HTR-8/SVneo (cell line): ENCODE measurements around the gene BUD31.
A peak's percentile ranks its signal among the peaks of the same experiment; 100 is the strongest.
"Not testable (repeated sequence)": the region's sequence is repeated elsewhere in the genome, so short reads cannot be mapped to it uniquely, and the experiment has no call there.

ENCODE experiments used
- DNase-seq: peaks from one replicate; pipeline ENCODE4 v3.0.0; 2011; ENCODE audit warnings: low spot score, mixed read lengths; ENCODE audit not compliant: insufficient read length
- FAIRE-seq: peaks from 2 replicates; lab custom pipeline; 2011; peaks lifted over from hg19 to GRCh38; lab: Jason Lieb, UNC

Gene BUD31

DNA sequence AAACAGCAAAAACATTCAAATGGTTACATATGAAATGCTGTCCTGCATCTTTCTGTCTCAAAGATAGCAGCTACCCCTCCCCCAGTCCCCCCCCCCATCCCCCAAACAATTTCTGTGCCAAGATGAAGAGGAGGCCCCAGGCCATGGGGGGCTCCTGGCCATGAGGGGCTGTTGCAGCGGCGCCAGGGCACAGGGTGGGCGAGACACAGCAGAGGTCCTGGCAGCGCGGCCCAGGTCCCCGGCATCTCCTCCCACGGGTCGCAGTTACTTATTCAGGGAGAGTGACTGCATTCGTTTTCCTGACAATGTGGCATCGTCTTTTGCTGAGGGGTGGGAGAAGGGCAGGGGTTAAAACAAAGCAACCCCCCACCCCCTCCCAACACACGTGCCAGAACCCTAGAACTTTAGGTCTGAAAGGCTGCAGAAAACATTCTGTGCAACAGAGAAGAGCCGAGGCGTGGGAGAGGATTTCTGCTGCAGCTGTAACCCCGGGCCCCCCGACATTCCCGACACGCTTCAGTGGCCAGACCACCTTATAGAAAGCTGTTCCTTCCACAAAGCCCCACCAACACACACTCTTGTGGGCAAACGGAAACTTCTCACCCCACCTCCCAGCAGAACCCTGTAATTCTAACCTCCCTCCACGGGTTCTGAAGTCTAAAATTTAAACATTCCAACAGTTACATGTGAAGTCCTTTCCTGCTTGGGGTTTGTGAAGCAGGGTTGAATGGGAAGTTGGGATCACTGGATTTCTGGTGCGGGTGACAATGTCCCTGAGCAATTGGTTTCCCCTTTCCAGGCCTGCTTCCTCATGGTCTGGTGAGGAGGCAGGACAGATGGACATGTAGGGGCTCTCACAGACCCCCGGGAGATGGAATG is 12.1 kb upstream of the BUD31 start:
- DNase-seq (no peak), FAIRE-seq (no peak)

DNA sequence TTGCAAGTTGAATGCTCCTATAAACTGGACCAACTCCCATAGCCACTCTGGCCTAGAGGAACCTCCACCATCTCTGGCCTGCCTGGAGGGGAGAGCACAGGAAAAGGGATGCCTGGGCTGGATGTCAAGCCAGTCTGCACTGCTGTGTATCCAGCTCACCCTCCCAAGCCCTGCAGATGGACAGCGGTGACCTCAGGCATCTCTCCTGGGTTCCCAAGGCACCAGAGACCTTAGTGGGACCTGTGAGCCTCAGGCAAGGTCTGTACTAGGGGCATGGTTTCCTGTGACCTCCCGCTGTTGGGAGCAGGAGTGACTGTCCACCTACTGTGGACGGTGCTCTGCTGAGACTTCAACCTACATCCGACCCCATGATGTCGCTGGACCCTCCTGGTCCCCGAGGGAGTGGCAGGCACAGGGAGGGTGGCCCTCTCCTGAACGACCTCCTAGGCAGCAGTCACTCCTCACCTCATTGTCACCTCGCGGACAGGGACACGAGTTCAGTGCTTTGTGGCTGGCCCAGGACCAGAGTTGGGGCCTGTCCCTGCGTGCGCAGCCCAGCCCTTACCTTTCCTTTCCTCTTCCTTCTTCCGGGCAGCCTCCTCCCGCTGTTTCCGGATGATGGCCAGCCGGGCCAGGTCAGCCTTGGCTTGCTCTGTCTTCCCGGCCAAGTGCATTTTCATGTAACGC is 11.3 kb upstream of the BUD31 start:
- no peak for FAIRE-seq
- no peak for DNase-seq

DNA sequence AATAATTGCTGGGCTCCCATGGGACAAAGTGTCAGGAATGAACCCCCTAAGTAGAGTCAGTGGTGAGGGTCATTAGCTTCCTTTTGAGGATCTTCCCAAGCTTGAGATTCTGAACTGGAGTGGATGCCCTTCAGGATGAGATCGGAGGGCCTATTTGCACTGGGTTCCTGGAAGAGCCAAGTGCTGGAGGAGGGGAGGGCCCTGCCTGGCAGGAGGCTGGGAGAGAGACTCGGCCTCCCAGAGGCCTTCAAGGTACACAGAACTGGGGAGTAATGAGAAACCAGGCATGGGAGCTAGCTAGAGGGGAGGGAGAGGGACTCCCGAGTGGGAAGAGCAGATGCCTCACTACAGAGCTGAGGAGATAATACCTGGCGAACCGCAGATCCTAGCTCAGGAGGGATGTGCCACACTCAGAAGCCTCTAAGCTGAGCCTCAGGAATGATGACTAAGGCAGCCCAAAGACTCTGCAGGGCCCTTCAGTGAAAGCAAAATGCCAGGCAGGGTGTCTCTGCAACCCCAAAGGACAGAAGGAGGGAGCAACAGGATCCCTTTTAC is 9.8 kb upstream of the BUD31 start:
- DNase-seq = no peak
- FAIRE-seq = no peak

DNA sequence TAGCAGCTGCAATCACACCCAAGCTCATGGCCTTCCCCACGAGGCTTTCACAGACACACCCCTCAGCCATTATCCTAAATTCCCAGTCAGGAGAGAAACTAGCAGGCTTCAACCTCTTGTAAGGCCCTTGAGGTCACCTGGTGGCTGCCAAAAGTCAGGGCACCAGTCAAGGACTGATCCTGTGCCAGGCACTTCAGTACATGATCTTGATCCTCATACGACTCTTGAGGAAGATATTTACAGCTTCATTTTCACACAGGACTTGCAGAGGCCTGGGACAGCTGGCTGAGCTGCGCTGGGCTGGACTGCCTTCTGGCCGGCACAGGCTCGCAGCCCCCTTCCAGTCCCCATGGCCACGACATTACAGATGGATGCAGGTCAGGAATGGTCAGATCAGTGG is 9.2 kb upstream of the BUD31 start:
- DNase-seq (no peak), FAIRE-seq (no peak)

DNA sequence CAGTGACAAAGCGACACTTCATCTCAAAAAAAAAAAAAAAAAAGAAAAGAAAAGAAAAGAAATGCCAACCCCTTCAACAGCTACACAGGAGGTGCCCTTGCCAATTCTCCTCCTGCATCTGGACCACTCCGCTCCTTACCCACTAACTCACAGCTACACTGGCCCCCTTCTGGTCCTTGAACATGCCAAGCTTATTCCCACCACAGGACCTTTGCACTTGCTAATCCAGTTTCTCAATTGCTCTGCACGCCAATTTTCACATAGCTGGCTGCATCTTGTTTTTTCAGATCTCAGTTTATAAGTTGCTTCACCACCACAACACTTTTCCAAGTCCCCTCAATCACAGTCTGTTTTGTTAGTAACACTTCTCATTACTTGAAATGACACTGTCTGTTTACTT is 5.9 kb upstream of the BUD31 start:
- no peak for FAIRE-seq
- DNase-seq = no peak

DNA sequence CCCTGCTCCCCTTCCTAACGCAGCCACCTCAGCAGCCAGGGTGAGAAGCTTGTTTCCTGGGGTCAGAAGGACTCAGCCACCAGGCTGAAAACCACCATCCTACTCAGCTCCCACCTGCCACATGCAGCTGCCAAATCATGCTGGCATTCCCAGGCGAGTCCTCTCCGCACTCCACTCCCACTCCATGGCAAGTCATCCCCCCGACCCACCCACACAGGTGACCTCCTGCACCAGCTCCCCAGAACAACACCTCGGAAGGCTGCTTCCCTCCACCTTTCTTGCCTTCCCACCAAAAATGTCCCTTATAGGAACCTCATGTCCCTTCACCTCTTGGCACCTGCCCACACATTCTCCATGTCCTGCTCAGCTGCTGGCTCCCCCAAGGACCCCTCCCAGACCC is 5.0 kb upstream of the BUD31 start:
- DNase-seq (no peak), FAIRE-seq (no peak)

DNA sequence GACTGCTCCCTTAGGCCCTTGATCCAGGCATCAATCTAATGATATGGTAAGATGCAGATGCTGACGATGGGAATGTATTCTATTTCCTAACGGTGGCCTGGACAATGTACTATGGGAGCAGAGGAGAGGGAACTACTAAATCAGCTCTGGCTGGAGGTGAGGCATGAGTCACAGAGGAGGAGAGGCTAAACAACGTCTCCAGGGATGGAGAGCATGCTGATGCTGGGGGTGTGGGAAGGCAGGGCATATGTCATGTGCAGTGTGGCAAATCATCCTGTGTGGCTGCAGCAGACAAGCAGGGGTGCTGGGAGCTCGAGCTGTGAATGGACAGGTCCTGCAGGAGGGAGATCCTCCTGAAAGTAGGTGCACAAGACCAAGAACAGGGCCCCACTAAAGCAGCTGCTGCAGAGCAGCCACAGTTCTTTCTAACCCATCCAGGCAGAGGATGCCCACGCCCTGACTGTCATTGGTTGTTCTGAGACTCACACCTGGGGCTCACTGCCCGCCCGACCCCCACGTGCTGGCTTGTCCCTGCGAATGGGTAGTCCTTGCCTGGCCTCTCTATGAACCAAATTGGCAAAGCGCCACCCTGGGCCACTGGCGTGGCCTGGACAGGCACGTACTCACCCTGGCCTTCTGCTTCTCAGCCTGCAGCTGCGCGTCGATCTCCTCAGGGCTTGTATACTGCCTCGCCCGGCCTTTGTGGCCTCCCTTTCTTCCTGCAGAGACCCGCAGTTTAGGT is 4.4 kb upstream of the BUD31 start:
- FAIRE-seq (no peak), DNase-seq (no peak)

DNA sequence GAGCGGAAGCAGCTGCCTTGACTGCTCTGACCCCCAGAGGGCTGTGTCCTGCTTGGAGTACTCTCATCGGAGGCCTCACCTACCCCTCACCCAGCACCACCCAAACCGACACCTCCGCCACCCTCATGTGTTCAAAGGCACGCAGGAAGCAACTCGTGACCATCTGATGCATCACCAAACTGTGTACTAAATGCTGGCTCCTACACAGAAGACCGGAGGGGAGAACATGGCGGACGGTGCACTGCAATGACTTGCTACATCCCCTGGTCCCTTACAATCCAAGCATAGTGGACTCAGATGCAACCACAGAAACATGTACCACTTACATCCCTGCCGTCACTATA is 3.8 kb upstream of the BUD31 start:
- FAIRE-seq (no peak), DNase-seq (no peak)

DNA sequence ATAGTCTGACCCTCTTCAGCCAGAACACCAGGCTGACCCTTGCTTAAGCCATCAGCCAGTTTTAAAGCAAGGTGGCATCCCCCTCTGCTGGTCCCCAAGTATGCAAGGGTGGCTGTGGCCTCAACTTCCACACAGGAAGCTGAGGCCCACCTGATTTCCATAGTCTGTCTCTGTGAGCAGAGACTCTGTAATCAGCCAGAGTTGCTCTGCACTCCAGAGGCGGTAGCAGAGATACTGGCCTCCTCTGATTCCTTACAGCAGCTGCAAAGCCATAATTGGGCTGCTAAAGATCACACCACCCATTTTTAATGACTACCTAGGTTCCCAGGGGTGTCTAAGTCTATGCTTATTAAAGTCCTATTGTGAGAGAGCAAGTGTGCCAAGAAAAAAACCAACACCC is 2.2 kb upstream of the BUD31 start:
- DNase-seq (no peak), FAIRE-seq (no peak)

DNA sequence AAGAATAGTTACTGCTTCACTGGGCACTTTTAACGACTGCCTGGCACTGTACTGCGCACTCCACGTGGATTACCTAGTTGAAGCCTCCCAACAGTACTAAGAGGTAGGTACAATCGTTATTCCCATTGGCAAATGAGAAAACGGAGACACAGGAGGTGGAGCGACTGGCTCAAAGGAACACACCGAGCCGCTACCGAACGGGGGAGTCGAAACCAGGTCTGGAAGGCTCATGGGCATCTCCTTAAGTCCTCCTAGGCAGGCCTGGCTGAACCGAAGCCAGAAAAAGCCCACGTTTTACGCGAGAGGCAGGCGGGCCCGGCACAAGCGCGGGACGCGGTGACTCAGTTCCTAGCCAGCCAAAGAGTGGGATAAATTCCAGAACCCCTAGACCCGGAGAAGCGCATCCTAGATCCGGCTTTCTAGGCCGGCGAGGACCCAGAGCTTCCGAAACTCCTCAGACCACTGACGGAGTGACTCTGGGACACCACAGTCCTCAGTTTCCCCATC is 844 bp upstream of the BUD31 start:
- DNase-seq (peak; percentile 19), FAIRE-seq (no peak)

DNA sequence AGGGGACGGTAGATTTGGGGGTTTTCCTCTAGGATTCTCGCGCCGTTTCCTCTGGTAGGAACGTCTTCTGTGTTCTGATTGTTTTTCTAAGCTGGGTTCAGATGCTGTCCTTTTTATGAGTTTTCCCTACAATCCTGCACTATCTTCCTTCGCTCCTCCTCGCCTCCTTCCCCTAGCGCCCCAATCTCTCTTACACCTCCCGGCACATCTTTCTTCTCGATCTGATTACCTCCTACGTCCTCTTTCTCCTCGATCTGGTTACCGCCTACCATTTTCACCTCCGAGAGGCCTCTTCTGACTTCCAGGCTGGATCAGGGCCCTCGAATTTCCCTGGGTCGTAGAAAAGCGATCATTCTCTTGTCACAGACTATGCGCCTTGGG is 413 bp downstream of the BUD31 start:
- FAIRE-seq (no peak), DNase-seq (no peak)

DNA sequence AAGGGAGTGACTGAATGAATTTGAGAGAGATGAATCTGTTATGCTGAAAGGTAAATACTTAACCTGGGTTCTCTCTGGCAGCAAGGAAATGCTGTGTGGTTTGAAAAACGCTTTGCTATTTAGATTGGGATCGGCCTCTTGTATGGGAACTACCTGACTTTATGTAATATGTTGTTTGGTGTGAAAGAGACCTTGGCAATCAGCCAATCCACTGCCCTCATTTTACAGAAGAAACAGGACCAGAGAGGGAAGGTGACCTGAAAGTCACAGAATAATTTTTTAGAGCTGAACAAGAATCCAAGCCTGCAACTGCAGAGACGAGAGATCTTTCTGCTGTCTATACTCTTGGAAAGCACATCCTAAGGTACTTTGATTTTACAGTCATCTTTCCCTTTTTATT is 1.0 kb downstream of the BUD31 start:
- no peak for FAIRE-seq
- DNase-seq = no peak

DNA sequence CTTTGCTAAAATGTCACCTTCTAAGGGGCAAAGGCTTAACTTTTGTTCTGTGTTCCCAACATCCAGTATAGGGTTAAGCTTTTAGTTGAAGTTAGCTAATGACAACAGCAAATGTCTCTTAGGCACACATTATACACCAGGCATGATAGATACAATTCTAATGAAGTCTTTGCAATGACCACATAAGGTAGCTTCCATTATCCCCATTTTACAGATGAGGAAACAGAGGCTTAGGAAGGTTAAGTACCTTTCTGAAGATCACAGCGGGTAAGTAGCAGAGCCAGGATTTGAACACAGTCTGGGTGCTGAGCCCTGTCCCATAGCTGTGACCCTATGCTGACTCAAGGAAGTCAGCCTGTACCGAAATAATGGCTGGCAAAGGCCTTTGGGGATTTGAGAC is 1.9 kb downstream of the BUD31 start:
- DNase-seq = no peak
- no peak for FAIRE-seq

DNA sequence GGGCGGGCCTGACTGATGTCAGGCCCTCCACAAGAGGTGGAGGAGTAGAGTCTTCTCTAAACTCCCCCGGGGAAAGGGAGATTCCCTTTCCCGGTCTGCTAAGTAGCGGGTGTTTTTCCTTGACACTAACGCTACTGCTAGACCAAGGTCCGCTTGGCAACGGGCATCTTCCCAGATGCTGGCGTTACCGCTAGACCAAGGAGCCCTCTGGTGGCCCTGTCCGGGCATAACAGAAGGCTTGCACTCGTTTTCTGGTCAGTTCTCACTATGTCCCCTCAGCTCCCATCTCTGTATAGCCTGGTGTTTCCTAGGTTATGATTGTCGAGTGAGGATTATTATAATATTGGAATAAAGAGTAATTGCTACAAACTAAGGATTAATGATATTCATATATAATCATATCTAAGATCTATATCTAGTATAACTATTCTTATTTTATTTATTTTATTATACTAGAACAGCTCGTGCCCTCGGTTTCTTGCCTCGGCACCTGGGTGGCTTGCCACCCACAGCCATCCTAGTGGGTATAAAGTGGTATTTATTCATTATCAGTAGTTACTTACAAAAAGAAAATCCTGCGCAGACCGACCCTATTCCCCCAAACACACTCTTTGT is 6.9 kb downstream of the BUD31 start:
- not testable (repeated sequence) for DNase-seq, FAIRE-seq

DNA sequence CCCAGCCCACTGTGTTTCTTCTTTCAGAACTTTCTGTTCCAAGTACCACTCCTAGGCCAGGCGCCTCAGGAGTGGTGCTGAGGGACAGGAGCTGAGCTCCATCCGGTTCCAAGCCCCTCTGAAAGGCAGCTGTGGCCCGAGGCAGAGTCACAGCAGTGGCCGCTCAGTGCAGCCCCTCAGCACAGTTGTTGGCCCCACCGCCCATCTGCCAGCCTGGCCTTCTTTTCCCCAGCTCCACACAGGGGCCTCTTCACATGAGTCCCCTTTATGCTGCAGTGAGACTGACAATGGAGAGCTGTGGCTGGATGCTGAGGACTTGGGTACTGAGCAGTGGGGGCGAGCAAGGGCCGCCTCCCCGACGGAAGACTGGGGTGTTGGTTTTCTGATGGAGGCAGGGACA is 9.5 kb downstream of the BUD31 start:
- FAIRE-seq (no peak), DNase-seq (no peak)

DNA sequence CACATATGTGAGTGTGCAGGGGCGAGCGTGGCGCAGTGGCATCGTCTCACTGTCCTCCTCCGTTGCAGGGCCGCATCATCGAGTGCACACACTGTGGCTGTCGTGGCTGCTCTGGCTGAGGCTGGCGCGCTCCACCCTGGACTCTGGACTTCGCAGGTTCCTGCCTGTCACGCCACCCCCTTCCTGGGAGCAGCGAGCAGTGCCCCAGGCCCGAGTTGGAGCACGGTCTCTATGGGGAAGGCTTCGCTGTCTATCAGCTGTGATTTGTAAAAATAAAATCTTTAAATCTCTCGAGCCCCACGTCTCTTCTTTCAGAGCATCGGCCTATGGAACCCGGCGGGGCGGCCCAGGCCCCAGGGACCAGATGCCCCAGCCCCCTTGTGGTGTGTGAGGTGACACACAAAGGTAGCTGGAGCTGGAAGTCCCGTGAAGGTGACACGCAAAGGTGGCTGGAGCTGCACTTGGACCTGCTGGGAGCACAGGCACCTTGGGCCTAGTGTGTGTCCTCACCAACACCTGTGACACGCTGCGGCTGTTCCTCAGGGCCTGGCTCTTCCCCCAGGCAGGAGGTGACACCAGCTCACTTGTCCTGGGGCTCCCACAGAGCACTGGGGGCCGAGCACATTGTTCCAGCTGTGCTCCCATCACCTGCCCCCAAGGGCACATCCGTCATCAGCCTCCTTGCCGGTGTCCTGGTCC is 10.7 kb downstream of the BUD31 start:
- no peak for FAIRE-seq
- no peak for DNase-seq

DNA sequence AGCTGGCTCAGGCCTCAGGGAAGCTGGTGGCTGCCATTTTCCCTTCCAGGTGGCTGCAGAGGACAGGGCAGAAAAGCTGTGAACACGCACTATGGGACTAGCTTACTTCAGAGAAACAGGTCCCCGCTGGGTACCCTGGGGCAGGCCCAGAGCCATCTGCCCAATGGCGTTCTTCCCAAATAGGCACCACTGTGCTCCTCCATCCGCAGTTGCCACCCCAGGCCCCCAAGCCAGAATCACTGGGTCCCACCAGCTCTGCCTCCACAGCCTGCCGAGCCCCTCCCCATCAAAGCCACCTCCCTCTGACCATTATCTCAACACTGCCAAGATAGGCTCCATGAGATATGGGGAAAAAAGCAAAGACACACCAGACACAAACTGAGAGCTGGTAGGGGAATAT is 11.4 kb downstream of the BUD31 start:
- no peak for DNase-seq
- no peak for FAIRE-seq

DNA sequence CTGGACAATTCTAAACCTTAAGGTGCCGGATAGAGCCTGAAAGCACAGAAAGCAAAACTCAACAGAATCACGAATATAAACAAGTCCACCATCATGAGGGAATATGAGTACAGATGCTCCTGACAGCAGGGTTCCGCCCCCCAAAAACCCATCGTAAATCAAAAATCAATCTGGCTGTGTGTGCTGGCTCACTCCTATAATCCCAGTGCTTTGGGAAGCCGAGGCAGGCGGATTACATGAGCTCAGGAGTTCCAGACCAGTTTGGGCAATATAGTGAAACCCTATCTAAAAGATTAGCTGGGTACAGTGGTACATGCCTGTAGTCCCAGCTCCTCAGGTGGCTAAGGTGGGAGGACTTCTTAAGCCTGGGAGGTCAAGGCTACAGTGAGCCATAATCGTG is 12.2 kb downstream of the BUD31 start:
- FAIRE-seq (no peak), DNase-seq (no peak)

DNA sequence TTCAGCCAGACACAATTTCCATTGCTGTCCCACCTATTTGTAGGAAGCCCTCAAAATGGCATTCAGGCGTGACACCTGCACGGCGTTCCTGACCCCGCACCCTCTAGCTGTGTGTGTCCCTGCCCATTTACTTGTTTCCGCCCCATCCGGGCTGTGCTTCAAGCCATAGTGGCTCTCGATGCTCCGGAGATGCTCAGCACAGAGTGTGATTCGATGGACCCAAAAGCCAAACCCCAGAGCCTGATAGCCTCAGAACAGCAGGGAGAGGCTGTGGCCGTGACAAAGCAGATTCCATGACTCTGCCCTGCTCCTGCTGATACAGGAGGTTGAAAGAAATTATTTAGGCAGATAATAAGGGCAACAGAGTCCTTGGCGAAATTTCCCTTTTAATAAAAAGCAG is 13.4 kb downstream of the BUD31 start:
- DNase-seq (no peak), FAIRE-seq (no peak)

DNA sequence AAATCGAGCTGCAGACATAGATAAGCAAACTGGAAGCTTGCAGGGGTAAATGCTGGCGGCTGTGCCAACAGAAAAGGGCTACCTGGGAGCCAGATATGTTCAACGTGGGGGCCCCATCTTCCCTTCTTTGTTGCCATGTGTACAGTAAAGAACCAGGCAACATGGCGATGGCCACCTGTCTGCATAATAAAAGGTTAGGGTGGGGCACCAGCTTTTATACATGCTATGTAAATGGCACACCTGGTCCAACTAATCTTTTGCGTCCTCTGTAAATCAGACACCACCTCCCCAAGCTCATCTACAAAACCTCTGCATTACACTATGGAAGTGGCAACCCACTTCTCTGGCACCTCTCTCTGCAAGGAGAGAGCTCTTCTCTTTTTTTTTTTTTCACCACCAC is 13.9 kb downstream of the BUD31 start:
- FAIRE-seq = no peak

More for the DNA sequence above, 13.9 kb downstream of the BUD31 start:
- DNase-seq = no peak
